GM19099 (cell line): ENCODE results near the gene FBXO45.

Source experiments
- POLR2A ChIP-seq: IDR thresholded peaks from 3 replicates; pipeline ENCODE4 v1.6.1; 2011; ENCODE audit warnings: low read depth; ENCODE audit not compliant: insufficient read length; ENCODE audit errors: extremely low read depth

The FBXO45 gene

GRCh38 chr3:196603683-196604082 lies 35.2 kb downstream of the FBXO45 start:
- no peak for TF ChIP-seq POLR2A

DNA sequence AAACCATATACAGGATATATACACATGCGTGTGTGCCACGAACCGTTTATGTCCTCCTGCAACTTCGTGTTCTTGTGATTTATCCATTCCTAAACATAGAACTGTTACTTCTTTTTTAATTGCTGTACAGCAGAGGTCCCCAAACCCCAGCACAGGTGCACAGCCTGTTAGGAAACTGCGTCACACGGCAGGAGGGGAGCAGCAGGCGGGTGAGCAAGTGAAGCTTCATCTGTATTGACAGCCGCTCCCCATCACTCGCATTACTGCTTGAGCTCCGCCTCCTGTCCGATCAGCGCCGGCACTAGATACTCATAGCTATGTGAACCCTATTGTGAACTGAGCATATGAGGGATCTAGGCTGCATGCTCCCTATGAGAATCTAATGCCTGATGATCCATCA lies 36.1 kb downstream of the FBXO45 start:
- TF ChIP-seq POLR2A, result no peak

DNA sequence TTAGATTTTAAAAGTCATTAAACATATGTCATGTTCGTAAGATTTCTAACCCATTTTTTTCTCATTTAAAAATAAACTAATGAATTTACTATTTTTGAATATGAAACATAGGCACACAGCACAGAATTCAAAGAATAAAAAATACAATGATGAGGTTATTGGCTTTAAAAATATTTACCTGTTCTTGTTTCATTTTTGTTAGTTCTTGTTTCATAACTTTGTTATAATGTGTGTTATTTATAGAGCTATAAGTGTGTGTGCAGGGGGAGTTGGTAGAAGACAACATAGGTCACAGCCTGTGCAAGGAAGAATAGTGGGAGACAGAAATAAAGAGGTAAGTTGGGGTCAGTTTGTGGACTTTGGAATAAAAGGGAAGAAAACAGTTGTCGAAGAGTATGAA lies 40.2 kb downstream of the FBXO45 start:
- TF ChIP-seq POLR2A, result no peak

DNA sequence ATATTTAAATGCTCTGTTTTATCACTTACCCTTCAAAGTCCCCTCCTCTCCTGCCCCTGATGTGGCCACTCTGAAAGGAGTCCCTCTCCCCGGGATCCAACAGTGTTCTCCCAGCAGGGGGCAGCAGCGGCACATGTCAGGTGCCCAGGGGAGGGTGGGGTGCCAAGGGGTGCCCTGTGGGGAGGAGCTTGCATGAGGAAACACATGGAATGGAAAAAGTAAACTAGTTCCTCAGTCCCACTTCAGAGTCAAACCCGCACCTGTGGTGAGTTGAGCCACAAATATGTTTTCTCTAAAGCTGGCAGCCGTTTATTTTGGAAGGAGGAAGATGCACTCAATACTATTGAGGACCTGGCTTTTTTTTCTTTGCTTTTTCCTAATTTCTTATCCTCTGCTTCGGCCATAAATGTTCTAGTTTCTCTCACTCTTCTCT lies 40.9 kb downstream of the FBXO45 start:
- TF ChIP-seq POLR2A, result no peak

GRCh38 chr3:196609805-196610515 lies 41.5 kb downstream of the FBXO45 start:
- TF ChIP-seq POLR2A, result no peak

DNA sequence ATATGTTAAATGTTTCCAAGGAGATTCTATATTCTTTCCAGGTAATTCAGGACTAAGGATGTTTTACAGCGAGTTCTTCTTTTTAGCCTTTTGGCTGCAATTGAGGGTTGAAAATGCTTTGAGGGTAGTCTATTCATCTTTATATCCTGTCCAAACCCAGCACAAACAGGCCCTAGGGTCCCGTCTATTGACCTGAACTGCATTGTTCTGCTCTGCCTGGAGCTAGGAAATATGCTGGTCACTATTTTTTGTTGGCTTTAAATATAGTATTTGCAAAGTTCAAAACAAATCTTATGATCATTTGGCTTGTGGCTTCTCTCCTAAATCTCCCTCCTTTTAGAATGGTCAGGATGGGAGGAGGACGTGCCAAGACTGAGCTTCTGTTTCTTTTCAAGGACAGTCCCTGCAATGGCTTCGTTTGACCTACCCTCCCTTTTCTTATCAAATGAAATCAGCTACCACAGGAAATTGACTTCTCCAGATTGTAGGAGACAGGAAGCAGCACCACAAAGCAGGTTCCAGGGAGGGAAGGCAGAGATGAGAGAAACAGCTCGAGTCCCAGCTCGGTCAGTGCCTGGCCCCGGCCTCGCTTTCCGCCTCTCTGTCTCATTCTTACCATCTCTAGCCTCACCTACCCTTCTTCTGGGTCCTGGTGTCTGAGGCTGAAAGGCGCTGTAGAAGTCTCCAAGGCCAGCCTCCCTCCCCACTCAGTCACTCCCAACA lies 43.5 kb downstream of the FBXO45 start:
- TF ChIP-seq POLR2A, result no peak

- no peak for TF ChIP-seq POLR2A
Observed at GRCh38 chr3:196617256-196617655, 48.8 kb downstream of the FBXO45 start.

- no peak for TF ChIP-seq POLR2A
Observed at GRCh38 chr3:196619223-196619622, 50.8 kb downstream of the FBXO45 start.

DNA sequence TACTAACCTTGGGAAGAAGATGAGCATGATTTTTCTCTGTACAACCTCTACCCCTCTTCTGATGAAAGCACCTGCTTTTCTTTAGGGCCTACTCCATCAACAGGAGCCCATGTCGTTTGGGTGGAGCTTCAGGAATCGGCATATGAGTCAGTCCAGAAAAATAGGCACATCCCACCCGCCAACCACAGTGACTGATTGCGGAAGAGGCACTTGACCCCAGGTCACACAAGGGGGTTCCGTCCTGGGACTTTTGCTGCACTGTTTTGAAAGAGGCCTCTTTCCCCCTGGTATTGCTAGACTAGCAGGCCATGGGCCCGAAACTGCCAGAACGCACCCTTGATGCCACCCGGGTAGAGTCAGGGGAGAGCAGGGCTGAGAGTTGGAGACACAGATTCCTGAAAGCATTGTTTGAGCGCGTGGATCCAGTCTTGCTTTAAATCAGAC lies 51.7 kb downstream of the FBXO45 start:
- no peak for TF ChIP-seq POLR2A

GRCh38 chr3:196620684-196621083 lies 52.2 kb downstream of the FBXO45 start:
- no peak for TF ChIP-seq POLR2A

- no peak for TF ChIP-seq POLR2A
Observed at GRCh38 chr3:196621611-196622010, 53.2 kb downstream of the FBXO45 start.

- TF ChIP-seq POLR2A, result no peak
Observed at GRCh38 chr3:196624067-196624790, 55.8 kb downstream of the FBXO45 start.

GRCh38 chr3:196624907-196625306 lies 56.4 kb downstream of the FBXO45 start:
- TF ChIP-seq POLR2A, result no peak

DNA sequence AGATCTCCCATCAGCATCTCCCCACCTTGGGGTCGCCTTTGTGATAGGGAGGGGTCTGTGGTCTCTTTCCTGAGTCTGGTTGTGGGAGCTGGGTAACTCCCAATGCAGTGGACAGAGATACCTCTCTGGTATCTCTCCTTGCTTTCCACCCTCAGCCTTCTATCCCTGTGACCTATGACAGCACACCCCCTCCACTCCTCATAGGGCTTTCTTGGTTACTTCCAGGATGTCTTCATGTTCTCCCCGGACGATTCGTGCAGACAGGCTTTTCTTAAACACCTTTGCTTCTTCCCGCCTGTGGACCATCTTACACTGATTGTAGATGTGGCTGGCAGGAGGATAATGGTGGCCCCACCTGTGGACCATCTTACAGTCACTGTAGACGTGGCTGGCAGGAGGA lies 56.9 kb downstream of the FBXO45 start:
- no peak for TF ChIP-seq POLR2A

- no peak for TF ChIP-seq POLR2A
Observed at GRCh38 chr3:196627918-196628231, 59.4 kb downstream of the FBXO45 start.

DNA sequence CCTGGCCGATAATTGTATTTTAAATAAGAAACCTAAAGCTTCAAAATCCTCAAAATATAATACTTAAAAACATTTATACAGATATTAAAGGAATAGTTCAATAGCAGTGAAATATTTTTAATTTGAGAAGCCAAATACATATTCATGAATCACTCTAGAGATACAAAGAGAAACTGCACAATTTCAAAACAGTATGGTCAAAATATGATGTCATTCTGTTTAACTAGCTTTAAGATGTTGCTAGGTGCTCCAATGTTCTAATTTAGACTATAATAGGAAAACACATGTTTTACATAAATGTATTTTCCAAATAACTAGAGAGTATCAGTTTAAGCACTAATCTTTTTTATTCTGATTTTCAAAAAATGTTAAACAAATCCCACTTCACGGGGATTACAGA lies 60.8 kb downstream of the FBXO45 start:
- no peak for TF ChIP-seq POLR2A
